GM06990 (cell line): ENCODE measurements around the gene HK2.

Experiments
- DNase-seq: peaks from one replicate; pipeline ENCODE4 v3.0.0-alpha.2; 2011; ENCODE audit not compliant: insufficient read length; ENCODE audit errors: extremely low read depth
- H3K27me3 ChIP-seq: replicated peaks from 2 replicates; pipeline ENCODE4 v1.6.0; 2011; ENCODE audit warnings: low read length; ENCODE audit not compliant: control insufficient read depth, insufficient read depth
- H3K36me3 ChIP-seq: 2 replicates; pipeline ENCODE4 v1.5.1; 2011; ENCODE audit warnings: low read length; ENCODE audit not compliant: control insufficient read depth, insufficient read depth
- H3K4me3 ChIP-seq: replicated peaks from 2 replicates; pipeline ENCODE4 v1.5.1; 2011; ENCODE audit warnings: low read depth, mild to moderate bottlenecking, control low read depth, low read length
- TF ChIP-seq, protein P1 (sequence below): IDR thresholded peaks from 2 replicates; pipeline ENCODE4 v1.5.1; 2011; ENCODE audit warnings: low read length, control low read depth, mild to moderate bottlenecking, inconsistent platforms; ENCODE audit not compliant: insufficient read depth, poor library complexity, severe bottlenecking

The HK2 gene

DNA sequence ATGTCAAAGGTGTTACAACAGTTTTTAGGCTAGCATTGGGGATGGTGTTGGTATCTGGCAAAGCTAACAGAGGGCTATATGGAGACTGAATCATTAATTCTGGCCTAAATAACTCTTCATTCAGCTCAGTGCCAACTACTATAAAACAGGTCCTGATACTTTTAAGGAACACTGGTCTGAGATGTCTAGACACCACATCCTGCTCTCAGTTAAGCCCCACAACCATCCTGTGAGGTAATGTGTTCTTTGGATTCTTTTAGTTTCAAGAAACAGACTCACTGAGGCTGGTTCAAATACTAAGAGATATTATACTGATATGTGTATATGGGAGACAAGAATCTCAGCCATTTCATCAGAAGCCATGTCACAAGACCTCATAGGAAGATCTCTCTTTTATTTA is 14.2 kb upstream of the HK2 start:
- Histone ChIP-seq H3K4me3 (no peak overlapping the region), H3K27me3 (no peaks in the 10 kb centered on the region), H3K36me3 (no peaks in the 10 kb centered on the region)
- DNase-seq, result no peak
- TF ChIP-seq, protein P1, sequence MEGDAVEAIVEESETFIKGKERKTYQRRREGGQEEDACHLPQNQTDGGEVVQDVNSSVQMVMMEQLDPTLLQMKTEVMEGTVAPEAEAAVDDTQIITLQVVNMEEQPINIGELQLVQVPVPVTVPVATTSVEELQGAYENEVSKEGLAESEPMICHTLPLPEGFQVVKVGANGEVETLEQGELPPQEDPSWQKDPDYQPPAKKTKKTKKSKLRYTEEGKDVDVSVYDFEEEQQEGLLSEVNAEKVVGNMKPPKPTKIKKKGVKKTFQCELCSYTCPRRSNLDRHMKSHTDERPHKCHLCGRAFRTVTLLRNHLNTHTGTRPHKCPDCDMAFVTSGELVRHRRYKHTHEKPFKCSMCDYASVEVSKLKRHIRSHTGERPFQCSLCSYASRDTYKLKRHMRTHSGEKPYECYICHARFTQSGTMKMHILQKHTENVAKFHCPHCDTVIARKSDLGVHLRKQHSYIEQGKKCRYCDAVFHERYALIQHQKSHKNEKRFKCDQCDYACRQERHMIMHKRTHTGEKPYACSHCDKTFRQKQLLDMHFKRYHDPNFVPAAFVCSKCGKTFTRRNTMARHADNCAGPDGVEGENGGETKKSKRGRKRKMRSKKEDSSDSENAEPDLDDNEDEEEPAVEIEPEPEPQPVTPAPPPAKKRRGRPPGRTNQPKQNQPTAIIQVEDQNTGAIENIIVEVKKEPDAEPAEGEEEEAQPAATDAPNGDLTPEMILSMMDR, result no peak

DNA sequence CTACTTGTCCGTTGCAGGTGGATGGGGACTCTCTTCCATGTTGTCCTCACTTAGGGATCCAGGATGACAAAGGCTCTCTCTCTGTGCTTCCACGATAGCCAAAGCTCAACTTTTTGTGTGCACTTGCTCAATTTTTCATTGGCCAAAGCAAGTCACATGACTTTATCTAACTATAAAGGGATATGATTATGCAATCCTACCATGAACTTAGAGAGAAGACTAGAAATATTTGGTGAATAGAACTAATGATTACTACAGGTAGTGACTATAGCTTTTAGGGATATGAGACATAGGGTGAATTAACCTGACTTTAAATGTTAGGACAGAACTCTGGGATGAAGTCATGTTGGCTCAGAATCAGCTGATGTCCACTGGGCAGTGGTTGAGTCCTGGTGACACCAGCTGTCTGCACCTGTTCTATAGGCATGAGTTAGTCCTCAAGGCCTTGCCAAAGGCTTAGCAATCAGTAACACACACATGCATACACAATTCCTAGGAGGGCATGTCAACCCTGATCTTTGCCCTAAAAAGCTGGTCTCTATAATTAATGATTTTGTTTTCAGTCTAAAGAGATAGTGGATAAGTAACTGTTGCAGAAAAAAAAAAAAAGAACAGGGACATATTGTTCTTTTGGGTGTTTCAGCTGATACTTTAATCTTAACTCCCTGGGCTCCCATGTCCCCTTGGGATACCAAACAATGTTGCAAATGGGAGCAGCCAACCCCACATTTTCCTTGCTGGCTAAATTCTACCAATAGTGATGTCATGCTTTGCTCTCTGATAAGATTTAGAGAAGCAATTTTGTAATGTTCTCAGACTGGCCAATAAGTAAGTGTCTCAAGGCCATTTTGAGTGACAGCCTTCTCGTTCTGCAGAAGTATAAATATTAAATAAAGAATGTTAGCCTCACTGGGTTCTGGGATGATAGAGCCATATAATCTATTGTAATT is 12.5 kb upstream of the HK2 start:
- DNase-seq, result no peak
- TF ChIP-seq, protein P1, result no peak
- Histone ChIP-seq H3K4me3 (no peak overlapping the region), H3K36me3 (no peaks in the 10 kb centered on the region), H3K27me3 (no peaks in the 10 kb centered on the region)

DNA sequence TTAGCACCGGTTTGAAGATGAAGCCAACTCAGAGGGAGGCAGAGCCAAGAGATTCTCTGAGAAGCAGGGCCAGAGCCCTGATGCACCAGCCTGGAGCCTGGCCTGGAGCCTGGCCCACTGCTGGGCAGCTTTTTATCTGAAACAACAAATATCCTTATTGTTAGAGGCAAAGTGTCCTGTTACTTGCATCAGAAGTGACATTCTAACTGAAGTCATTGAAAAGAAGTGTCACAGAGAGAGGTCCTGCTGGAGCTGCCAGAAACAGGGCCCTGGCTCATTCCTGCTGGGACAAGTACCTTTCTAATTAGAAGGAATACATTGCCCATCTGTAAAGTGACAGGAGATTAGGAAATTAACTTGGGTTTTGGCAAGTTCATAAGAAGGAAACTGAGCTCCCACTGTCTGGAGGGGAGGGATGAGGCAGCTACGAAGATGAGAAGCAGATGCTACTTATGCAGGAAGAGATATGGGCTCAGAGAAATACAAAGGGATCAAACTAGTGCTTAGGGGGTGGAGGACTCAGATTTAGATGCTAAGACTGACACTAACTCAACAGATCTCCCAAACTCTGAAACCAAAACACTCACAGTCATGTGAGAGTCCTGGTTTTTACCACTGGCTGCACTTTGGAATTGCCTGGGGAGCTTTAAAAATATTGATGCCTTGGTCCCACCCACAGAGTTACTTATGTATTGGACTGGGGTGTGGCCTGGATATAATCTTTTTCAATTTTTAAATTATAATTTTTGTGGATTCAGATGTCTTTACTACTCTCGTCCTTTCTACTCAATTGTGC is 11.0 kb upstream of the HK2 start:
- TF ChIP-seq, protein P1, result no peak
- no peaks in the 10 kb centered on the region; the same call in 1 of the 2 replicates for H3K27me3 ChIP-seq
- no peaks in the 10 kb centered on the region for H3K36me3 ChIP-seq
- no peak overlapping the region for H3K4me3 ChIP-seq
- DNase-seq, result no peak

DNA sequence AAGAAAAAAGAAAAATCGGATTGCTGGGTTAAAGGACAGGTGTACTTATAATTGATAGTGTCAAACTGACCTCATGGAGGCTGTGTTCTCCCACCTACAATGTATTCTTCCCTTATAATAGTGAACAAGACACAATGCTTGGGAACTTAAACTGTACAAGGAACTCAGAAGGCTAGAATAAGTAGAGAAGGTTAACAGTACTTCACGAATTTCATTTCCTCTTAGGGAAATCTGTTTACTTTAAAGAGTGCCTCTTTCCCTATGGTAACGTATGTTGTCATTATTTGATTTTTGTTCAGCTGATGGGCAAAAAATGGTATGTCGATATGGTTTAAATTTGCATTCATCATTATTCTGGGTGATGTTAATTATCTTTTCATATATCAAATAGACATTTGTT is 9.2 kb upstream of the HK2 start:
- Histone ChIP-seq H3K36me3 (no peaks in the 10 kb centered on the region), H3K4me3 (no peak overlapping the region), H3K27me3 (no peaks in the 10 kb centered on the region; the same call in 1 of the 2 replicates)
- no peak for DNase-seq
- TF ChIP-seq, protein P1, result no peak

DNA sequence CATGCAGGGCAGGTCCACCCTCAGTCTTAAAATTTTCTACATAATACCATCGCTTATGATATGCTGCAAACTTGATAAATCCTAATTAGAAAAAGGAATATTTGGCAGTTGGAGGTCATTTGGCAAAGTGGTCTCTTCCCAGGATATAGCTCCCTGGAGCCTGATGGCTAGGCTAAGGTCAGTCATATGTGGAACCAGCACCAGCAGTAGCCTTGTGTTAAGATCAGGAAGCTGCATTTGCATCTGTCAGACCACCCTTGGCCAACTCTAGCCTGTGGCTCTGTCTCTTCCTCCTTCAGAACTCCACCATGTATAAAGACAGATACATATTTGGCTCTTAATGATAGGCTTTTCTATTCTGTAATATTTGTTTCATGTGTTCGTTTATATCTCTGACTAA is 5.4 kb upstream of the HK2 start:
- Histone ChIP-seq H3K4me3 (no peak overlapping the region), H3K27me3 (no peaks in the 10 kb centered on the region; the same call in 1 of the 2 replicates), H3K36me3 (no peaks in the 10 kb centered on the region)
- DNase-seq, result no peak
- TF ChIP-seq, protein P1, result no peak
